ENCODE results near the gene UBE2L5.

DNA sequence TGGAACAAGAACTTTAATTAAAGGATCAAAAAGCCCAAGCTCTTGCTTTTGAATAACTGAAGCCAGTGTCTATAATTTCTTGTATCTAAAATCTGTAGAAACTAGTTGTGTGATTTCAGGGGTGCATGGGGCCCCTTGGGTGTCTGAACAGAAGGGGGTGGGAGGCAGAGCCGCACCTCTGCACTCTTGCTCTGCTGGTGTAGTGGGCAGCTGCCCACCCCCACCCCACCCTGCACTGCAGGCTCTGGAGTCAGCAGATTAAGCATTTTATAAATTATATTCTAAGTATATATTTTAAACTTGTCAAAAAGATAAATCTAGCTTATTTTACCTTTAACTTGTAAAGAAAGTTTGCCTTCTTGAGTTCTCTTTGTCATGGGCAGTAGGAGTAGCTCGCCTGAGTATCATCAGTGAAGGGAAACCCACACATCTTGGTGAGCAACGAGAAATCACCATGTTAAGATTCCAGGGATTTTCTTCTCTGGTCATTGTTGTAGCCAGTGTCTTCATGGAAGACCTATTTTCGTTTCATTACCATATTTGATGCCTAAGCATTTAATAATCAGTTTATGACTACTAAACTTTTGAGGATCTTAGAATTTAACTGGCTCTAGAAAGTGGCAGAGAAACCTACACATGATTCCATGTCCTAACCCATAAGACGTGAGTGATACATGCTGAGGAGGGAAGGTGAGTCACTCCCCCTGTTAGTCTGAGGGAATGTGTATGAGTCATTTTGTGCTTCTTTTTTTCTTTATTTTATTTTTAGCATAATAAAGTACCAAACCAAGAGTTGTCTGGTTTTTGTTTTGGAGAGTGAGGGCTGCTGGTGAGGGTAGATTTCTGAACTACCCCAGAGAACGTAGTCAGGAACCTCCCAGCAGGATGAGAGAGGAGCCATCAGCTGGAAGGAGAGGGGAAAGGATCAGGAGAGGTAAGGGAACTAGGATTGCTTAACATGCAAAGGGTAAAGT, 7.7 kb downstream of the UBE2L5 start:
- TF ChIP-seq CTCF (IDR thresholded peaks at IDR 0.05) (no peak), EP300 (IDR thresholded peaks at IDR 0.05) (no peak), POLR2A (IDR thresholded peaks at IDR 0.05; ENCODE audit: low read depth) (no peak)

All from esophagus muscularis mucosa (tissue), 4 donors.